Liver (tissue), 3 donors: ENCODE measurements around the gene TMPRSS9.

ENCODE experiments used
- RXRA ChIP-seq, 2 donors: IDR thresholded peaks; 2 replicates each; pipeline ENCODE4 v1.6.1; 2017 to 2018; ENCODE audit warnings: antibody characterized with exemption in 2 of 2, mild to moderate bottlenecking in 1 of 2
- TF ChIP-seq, protein P1 (sequence below): fragments of 150-350 bp; IDR thresholded peaks from 2 replicates; pipeline ENCODE4 v1.5.1; 2017; ENCODE audit warnings: improper control_type of control experiment, low read depth, low read length; ENCODE audit not compliant: missing input control
- TF ChIP-seq, protein P2 (sequence below): IDR thresholded peaks from 2 replicates; pipeline ENCODE4 v1.6.1; 2016; ENCODE audit warnings: antibody characterized with exemption, mild to moderate bottlenecking
- donor health status: healthy.
- donor health status: healthy.

DNA sequence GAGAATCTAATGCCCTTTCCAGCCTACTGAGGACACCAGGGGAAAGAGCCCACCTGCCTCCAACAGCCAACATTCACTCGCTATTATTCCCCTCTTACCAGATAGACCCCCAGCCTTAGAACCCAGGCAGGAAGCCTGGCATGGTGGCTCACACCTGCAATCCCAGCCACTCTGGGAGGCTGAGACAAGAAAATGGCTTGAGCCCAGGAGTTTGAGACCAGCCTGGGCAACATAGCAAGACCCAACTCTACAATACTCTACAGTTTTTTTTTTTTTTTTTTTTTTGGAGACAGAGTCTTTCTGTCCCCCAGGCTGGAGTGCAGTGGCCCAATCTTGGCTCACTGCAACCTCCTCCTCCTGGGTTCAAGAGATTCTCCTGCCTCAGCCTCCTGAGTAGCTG, 100.2 kb downstream of the TMPRSS9 start:
- no peak for TF ChIP-seq RXRA (IDR thresholded peaks at IDR 0.05)
- TF ChIP-seq, protein P1, sequence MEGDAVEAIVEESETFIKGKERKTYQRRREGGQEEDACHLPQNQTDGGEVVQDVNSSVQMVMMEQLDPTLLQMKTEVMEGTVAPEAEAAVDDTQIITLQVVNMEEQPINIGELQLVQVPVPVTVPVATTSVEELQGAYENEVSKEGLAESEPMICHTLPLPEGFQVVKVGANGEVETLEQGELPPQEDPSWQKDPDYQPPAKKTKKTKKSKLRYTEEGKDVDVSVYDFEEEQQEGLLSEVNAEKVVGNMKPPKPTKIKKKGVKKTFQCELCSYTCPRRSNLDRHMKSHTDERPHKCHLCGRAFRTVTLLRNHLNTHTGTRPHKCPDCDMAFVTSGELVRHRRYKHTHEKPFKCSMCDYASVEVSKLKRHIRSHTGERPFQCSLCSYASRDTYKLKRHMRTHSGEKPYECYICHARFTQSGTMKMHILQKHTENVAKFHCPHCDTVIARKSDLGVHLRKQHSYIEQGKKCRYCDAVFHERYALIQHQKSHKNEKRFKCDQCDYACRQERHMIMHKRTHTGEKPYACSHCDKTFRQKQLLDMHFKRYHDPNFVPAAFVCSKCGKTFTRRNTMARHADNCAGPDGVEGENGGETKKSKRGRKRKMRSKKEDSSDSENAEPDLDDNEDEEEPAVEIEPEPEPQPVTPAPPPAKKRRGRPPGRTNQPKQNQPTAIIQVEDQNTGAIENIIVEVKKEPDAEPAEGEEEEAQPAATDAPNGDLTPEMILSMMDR: no peak
- TF ChIP-seq, protein P2, sequence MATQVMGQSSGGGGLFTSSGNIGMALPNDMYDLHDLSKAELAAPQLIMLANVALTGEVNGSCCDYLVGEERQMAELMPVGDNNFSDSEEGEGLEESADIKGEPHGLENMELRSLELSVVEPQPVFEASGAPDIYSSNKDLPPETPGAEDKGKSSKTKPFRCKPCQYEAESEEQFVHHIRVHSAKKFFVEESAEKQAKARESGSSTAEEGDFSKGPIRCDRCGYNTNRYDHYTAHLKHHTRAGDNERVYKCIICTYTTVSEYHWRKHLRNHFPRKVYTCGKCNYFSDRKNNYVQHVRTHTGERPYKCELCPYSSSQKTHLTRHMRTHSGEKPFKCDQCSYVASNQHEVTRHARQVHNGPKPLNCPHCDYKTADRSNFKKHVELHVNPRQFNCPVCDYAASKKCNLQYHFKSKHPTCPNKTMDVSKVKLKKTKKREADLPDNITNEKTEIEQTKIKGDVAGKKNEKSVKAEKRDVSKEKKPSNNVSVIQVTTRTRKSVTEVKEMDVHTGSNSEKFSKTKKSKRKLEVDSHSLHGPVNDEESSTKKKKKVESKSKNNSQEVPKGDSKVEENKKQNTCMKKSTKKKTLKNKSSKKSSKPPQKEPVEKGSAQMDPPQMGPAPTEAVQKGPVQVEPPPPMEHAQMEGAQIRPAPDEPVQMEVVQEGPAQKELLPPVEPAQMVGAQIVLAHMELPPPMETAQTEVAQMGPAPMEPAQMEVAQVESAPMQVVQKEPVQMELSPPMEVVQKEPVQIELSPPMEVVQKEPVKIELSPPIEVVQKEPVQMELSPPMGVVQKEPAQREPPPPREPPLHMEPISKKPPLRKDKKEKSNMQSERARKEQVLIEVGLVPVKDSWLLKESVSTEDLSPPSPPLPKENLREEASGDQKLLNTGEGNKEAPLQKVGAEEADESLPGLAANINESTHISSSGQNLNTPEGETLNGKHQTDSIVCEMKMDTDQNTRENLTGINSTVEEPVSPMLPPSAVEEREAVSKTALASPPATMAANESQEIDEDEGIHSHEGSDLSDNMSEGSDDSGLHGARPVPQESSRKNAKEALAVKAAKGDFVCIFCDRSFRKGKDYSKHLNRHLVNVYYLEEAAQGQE: no peak
